HepG2 (cell line): ENCODE data around the gene TBXAS1. TPM values are rescaled to one million over a fixed set of nuclear protein-coding genes. Genes with fewer than 3 reads are reported as not detected.

ENCODE experiments used
- KLF11 ChIP-seq: IDR thresholded peaks from 2 replicates; pipeline ENCODE4 v1.6.1; 2016; ENCODE audit warnings: missing compliant biosample characterization
- MBD4 ChIP-seq: IDR thresholded peaks from 2 replicates; pipeline ENCODE4 v1.6.1; 2012; ENCODE audit warnings: low read length, inconsistent platforms, borderline replicate concordance
- MYNN ChIP-seq: sonication (generic); formaldehyde crosslinking; IDR thresholded peaks from 2 replicates; pipeline ENCODE4 v1.4.0; 2020; ENCODE audit warnings: mild to moderate bottlenecking, low read depth, missing genetic modification reagents
- NR2F1 ChIP-seq, 2 experiments: fragments of 450-650 bp in 1 of 2; formaldehyde crosslinking in 1 of 2; IDR thresholded peaks; 2 replicates each; pipeline versions ENCODE4 v1.5.0 to v1.6.1; 2016 to 2020; ENCODE audit warnings: mild to moderate bottlenecking in 1 of 2, missing compliant biosample characterization in 1 of 2, missing genetic modification reagents in 1 of 2, moderate library complexity in 1 of 2
- NRL ChIP-seq: sonication (generic); formaldehyde crosslinking; IDR thresholded peaks from 2 replicates; pipeline ENCODE4 v1.5.0; 2020; ENCODE audit warnings: missing genetic modification reagents, mild to moderate bottlenecking, moderate library complexity, borderline replicate concordance
- SAFB2 ChIP-seq: sonication (generic); formaldehyde crosslinking; IDR thresholded peaks from 2 replicates; pipeline ENCODE4 v1.5.1; 2020; ENCODE audit warnings: missing genetic modification reagents, low read depth, mild to moderate bottlenecking, borderline replicate concordance
- STAG1 ChIP-seq: sonication (generic); formaldehyde crosslinking; IDR thresholded peaks from 2 replicates; pipeline ENCODE4 v1.4.0; 2020; ENCODE audit warnings: missing genetic modification reagents
- polyA plus RNA-seq, 8 experiments: library from polyadenylated mRNA; depleted of rRNA in 3 of 8; stranded (reverse) in 7 of 8; unstranded in 1 of 8; fragments of >200 nt; fragmentation: Illumina TruSeq in 4 of 8; extraction: Trizol in 4 of 8; gene quantifications; 2 replicates each; pipeline versions ENCODE4 v1.2.1 to v1.2.3, GENCODE V29; 2011 to 2016; ENCODE audit warnings: low read depth in 4 of 8, missing spikeins in 1 of 8, mixed read lengths in 1 of 8; ENCODE audit not compliant: insufficient read depth in 1 of 8
- total RNA-seq, 5 experiments: library from RNA; depleted of rRNA; stranded (reverse); fragments of >200 nt; fragmentation: Illumina TruSeq; extraction: Trizol; gene quantifications; 2 replicates each; pipeline ENCODE4 v1.2.3, GENCODE V29; 2016; ENCODE audit warnings: low read depth in 1 of 5
- TF ChIP-seq, protein P1 (sequence below): sonication (generic); formaldehyde crosslinking; IDR thresholded peaks from 2 replicates; pipeline ENCODE4 v1.5.0; 2020; ENCODE audit warnings: mild to moderate bottlenecking, missing genetic modification reagents, moderate library complexity
- TF ChIP-seq, protein P2 (sequence below): sonication (generic); formaldehyde crosslinking; IDR thresholded peaks from 2 replicates; pipeline ENCODE4 v1.5.0; 2020; ENCODE audit warnings: mild to moderate bottlenecking, missing genetic modification reagents, borderline replicate concordance

Gene TBXAS1
- total and polyA plus RNA-seq, 2 of the 13 experiments (the other 11 are each of a cell fraction or from before 2014, with no cell fraction given): 4.0 to 4.9 TPM

GRCh38 chr7:139827042-139827441, 2.0 kb upstream of the TBXAS1 start (continued):
- TF ChIP-seq, protein P1, sequence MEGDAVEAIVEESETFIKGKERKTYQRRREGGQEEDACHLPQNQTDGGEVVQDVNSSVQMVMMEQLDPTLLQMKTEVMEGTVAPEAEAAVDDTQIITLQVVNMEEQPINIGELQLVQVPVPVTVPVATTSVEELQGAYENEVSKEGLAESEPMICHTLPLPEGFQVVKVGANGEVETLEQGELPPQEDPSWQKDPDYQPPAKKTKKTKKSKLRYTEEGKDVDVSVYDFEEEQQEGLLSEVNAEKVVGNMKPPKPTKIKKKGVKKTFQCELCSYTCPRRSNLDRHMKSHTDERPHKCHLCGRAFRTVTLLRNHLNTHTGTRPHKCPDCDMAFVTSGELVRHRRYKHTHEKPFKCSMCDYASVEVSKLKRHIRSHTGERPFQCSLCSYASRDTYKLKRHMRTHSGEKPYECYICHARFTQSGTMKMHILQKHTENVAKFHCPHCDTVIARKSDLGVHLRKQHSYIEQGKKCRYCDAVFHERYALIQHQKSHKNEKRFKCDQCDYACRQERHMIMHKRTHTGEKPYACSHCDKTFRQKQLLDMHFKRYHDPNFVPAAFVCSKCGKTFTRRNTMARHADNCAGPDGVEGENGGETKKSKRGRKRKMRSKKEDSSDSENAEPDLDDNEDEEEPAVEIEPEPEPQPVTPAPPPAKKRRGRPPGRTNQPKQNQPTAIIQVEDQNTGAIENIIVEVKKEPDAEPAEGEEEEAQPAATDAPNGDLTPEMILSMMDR (CRISPR knock-in tag): peak; percentile 58
- no peak for TF ChIP-seq MYNN (CRISPR knock-in tag)
- TF ChIP-seq, protein P2, sequence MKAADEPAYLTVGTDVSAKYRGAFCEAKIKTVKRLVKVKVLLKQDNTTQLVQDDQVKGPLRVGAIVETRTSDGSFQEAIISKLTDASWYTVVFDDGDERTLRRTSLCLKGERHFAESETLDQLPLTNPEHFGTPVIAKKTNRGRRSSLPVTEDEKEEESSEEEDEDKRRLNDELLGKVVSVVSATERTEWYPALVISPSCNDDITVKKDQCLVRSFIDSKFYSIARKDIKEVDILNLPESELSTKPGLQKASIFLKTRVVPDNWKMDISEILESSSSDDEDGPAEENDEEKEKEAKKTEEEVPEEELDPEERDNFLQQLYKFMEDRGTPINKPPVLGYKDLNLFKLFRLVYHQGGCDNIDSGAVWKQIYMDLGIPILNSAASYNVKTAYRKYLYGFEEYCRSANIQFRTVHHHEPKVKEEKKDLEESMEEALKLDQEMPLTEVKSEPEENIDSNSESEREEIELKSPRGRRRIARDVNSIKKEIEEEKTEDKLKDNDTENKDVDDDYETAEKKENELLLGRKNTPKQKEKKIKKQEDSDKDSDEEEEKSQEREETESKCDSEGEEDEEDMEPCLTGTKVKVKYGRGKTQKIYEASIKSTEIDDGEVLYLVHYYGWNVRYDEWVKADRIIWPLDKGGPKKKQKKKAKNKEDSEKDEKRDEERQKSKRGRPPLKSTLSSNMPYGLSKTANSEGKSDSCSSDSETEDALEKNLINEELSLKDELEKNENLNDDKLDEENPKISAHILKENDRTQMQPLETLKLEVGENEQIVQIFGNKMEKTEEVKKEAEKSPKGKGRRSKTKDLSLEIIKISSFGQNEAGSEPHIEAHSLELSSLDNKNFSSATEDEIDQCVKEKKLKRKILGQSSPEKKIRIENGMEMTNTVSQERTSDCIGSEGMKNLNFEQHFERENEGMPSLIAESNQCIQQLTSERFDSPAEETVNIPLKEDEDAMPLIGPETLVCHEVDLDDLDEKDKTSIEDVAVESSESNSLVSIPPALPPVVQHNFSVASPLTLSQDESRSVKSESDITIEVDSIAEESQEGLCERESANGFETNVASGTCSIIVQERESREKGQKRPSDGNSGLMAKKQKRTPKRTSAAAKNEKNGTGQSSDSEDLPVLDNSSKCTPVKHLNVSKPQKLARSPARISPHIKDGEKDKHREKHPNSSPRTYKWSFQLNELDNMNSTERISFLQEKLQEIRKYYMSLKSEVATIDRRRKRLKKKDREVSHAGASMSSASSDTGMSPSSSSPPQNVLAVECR: no peak
- TF ChIP-seq KLF11 (CRISPR knock-in tag): no peak
- no peak for TF ChIP-seq MBD4
- no peak for TF ChIP-seq SAFB2 (CRISPR knock-in tag)
- peak; percentile 69 for TF ChIP-seq STAG1 (CRISPR knock-in tag)
- TF ChIP-seq NR2F1 (CRISPR knock-in tag; IDR thresholded peaks at IDR 0.05): no peak
- TF ChIP-seq NRL (CRISPR knock-in tag): no peak
